K562 (cell line): ENCODE results near the gene MLLT1. TPM values are rescaled to one million over a fixed set of nuclear protein-coding genes. Genes with fewer than 3 reads are reported as not detected.

Source experiments
- ATAC-seq: fragments of 200-7000 bp; cut with Tn5 transposase; 3 replicates; pipeline ENCODE4 v1.9.1; 2020; ENCODE audit warnings: moderate library complexity
- BruUV-seq: library from RNA; stranded (reverse); fragments of 400-500 nt; replicated peaks from 2 replicates; lab custom pipeline; 2021; lab: Mats Ljungman, UMichigan
- CTCF ChIA-PET: fragments of 300-600 bp; formaldehyde crosslinking; extraction: SDS; loops from one replicate; lab custom pipeline; 2021; ENCODE audit warnings: low intra/inter-chr PET ratio; lab: Yijun Ruan, JAX
- POLR2A ChIA-PET: fragments of 300-600, 350-650 bp; sonication (Branson Sonifier 250); formaldehyde crosslinking; extraction: SDS; loops from one replicate; lab custom pipeline; 2021; ENCODE audit warnings: antibody characterized with exemption, inconsistent platforms; lab: Yijun Ruan, JAX
- DNase-seq, 4 experiments: peaks; one replicate each; pipeline versions ENCODE4 v3.0.0 to v3.0.0-alpha.2; 2011 to 2018; ENCODE audit warnings: low spot score in 3 of 4, mixed read lengths in 3 of 4; ENCODE audit errors: extremely low read depth in 1 of 4
- FAIRE-seq: peaks from 2 replicates; lab custom pipeline; 2011; peaks lifted over from hg19 to GRCh38; lab: Jason Lieb, UNC
- H2AFZ ChIP-seq: 2 replicates; pipeline ENCODE4 v1.6.0; 2011; ENCODE audit warnings: low read depth, low read length, control low read depth, inconsistent platforms
- H3K27ac ChIP-seq: fragments of 200-600 bp; 3 replicates; pipeline ENCODE4 v1.8.0; 2011; ENCODE audit warnings: low read depth, mild to moderate bottlenecking, control low read depth, inconsistent platforms, low read length, moderate library complexity, mixed read lengths; ENCODE audit errors: extremely low read depth
- H3K27me3 ChIP-seq, 2 experiments: fragments of 300-600 bp in 1 of 2; 2 replicates in 1 of 2; 3 replicates in 1 of 2; pipeline versions ENCODE4 v1.6.0 to v1.8.0; 2011; ENCODE audit warnings: inconsistent platforms in 2 of 2, low read length in 2 of 2, mild to moderate bottlenecking in 1 of 2, mixed read lengths in 1 of 2, moderate library complexity in 1 of 2; ENCODE audit not compliant: control insufficient read depth in 2 of 2, insufficient read depth in 2 of 2
- H3K36me3 ChIP-seq: fragments of 300-600 bp; 3 replicates; pipeline ENCODE4 v1.8.0; 2011; ENCODE audit warnings: mild to moderate bottlenecking, low read length, inconsistent platforms; ENCODE audit not compliant: control insufficient read depth, insufficient read depth
- H3K4me1 ChIP-seq, 2 experiments: fragments of 200-600 bp in 1 of 2; replicated peaks in 1 of 2; 2 replicates in 1 of 2; 3 replicates in 1 of 2; pipeline versions ENCODE4 v1.5.1 to v1.8.0; 2011; ENCODE audit warnings: inconsistent platforms in 2 of 2, low read length in 2 of 2, mild to moderate bottlenecking in 1 of 2, mixed read lengths in 1 of 2, moderate library complexity in 1 of 2; ENCODE audit not compliant: control insufficient read depth in 2 of 2, insufficient read depth in 2 of 2
- H3K4me2 ChIP-seq: 2 replicates; pipeline ENCODE4 v1.6.1; 2011; ENCODE audit warnings: low read length, control low read depth, inconsistent platforms, mixed read lengths; ENCODE audit not compliant: insufficient read depth
- H3K4me3 ChIP-seq: fragments of 200-600 bp; sonication (generic), shearing (Covaris generic); 2 replicates; pipeline ENCODE4 v1.5.1; 2016; ENCODE audit warnings: control low read depth, inconsistent platforms
- H3K79me2 ChIP-seq: fragments of 200-600 bp; 3 replicates; pipeline ENCODE4 v1.8.0; 2011; ENCODE audit warnings: low read length, inconsistent platforms; ENCODE audit not compliant: control insufficient read depth, insufficient read depth
- H3K9ac ChIP-seq, 2 experiments: 2 replicates each; pipeline versions ENCODE4 v1.6.0 to v1.6.1; 2011; ENCODE audit warnings: low read depth in 2 of 2, low read length in 2 of 2, control low read depth in 1 of 2, inconsistent platforms in 1 of 2, mild to moderate bottlenecking in 1 of 2, mixed read lengths in 1 of 2; ENCODE audit not compliant: insufficient read depth in 1 of 2
- H3K9me1 ChIP-seq: one replicate; pipeline ENCODE4 v1.6.0; 2011; ENCODE audit warnings: inconsistent platforms, mild to moderate bottlenecking, low read length, moderate library complexity; ENCODE audit not compliant: control insufficient read depth, insufficient read depth
- H3K9me3 ChIP-seq: replicated peaks from 2 replicates; pipeline ENCODE4 v1.5.1; 2011; ENCODE audit warnings: low read depth, low read length, inconsistent platforms; ENCODE audit not compliant: control insufficient read depth, insufficient read depth
- H4K20me1 ChIP-seq: replicated peaks from 2 replicates; pipeline ENCODE4 v1.6.1; 2011; ENCODE audit warnings: low read length, inconsistent platforms, mixed read lengths; ENCODE audit not compliant: control insufficient read depth, insufficient read depth
- BRD4 ChIP-seq: fragments of 200-600 bp; sonication (generic); IDR thresholded peaks from 2 replicates; pipeline ENCODE4 v1.6.1; 2017; ENCODE audit warnings: inconsistent platforms
- CHD1 ChIP-seq: fragments of 200-600 bp; sonication (generic); IDR thresholded peaks from one replicate; pipeline ENCODE4 v1.6.1; 2012; ENCODE audit warnings: mild to moderate bottlenecking, moderate library complexity, low read length, inconsistent platforms
- IFI16 ChIP-seq: fragments of 250-450 bp; sonication (Bioruptor Pico); IDR thresholded peaks from 2 replicates; pipeline ENCODE4 v2.1.2; 2022; ENCODE audit warnings: mild to moderate bottlenecking, inconsistent platforms
- MTA1 ChIP-seq: fragments of 450-650 bp; IDR thresholded peaks from 2 replicates; pipeline ENCODE4 v1.6.1; 2017; ENCODE audit warnings: borderline replicate concordance
- PCBP2 ChIP-seq: fragments of 200-400 bp; formaldehyde crosslinking; IDR thresholded peaks from 2 replicates; pipeline ENCODE4 v1.6.1; 2018; ENCODE audit warnings: low read length, low read depth, mild to moderate bottlenecking, moderate library complexity; ENCODE audit not compliant: poor library complexity, severe bottlenecking
- POLR2G ChIP-seq: fragments of 200-400 bp; formaldehyde crosslinking; IDR thresholded peaks from 2 replicates; pipeline ENCODE4 v1.6.1; 2017; ENCODE audit warnings: low read depth, mild to moderate bottlenecking, antibody characterized with exemption, low read length, moderate library complexity
- TEAD4 ChIP-seq, 2 experiments: sonication (generic) in 1 of 2; formaldehyde crosslinking in 1 of 2; IDR thresholded peaks; 2 replicates each; pipeline versions ENCODE4 v1.6.1 to v1.8.0; 2012 to 2022; ENCODE audit warnings: borderline replicate concordance in 1 of 2, inconsistent platforms in 1 of 2, low read length in 1 of 2, mild to moderate bottlenecking in 1 of 2, missing genetic modification reagents in 1 of 2
- ZBTB1 ChIP-seq: sonication (generic); formaldehyde crosslinking; IDR thresholded peaks from 2 replicates; pipeline ENCODE4 v1.8.1; 2023; ENCODE audit warnings: missing genetic modification reagents, low read depth, mild to moderate bottlenecking, borderline replicate concordance
- ZNF134 ChIP-seq: fragments of 250-450 bp; sonication (Bioruptor Pico); conservative IDR thresholded peaks from 2 replicates; pipeline ENCODE4 v1.4.0; 2020
- ZNF239 ChIP-seq: fragments of 250-450 bp; sonication (Bioruptor Pico); IDR thresholded peaks from 2 replicates; pipeline ENCODE4 v1.4.0; 2020; ENCODE audit warnings: mild to moderate bottlenecking
- WGBS: fragments of 100-300 bp; shearing (Covaris generic); methylation state at CpG from one replicate; pipeline ENCODE4 v1.1.6; 2016; ENCODE audit warnings: low coverage, mixed read lengths; ENCODE audit not compliant: insufficient coverage; ENCODE audit errors: missing lambda C conversion rate; 5-methylcytosine and 5-hydroxymethylcytosine counted together
- in situ Hi-C: fragments of 300-500 bp; cut with MboI; formaldehyde crosslinking; loops from 4 replicates; pipeline ENCODE4 v1.15.0; 2018; ENCODE audit warnings: inconsistent platforms, mixed read lengths
- intact Hi-C: fragments of 100-400 bp; cut with micrococcal nuclease; formaldehyde crosslinking; loops from 2 replicates; pipeline ENCODE4 v1.14.2; 2022
- polyA plus RNA-seq, 8 experiments: library from polyadenylated mRNA; depleted of rRNA in 4 of 8; stranded (reverse) in 5 of 8; unstranded in 3 of 8; fragments of >200 nt; fragmentation: Nextera tagmentation in 2 of 8; fragmentation: Illumina TruSeq in 1 of 8; extraction: Ambion mirVana in 2 of 8; extraction: Trizol in 1 of 8; gene quantifications; 2 replicates each; pipeline versions ENCODE4 v1.2.1 to v1.2.3, GENCODE V29; 2011 to 2014; ENCODE audit warnings: inconsistent platforms in 1 of 8, missing spikeins in 1 of 8
- total RNA-seq, 7 experiments: library from RNA; depleted of rRNA in 6 of 7; stranded (reverse); fragments of >200 nt in 6 of 7; fragmentation: Illumina TruSeq in 2 of 7; extraction: Trizol in 2 of 7; gene quantifications; 2 replicates each; pipeline versions ENCODE4 v1.2.1 to v1.2.3, GENCODE V29; 2011 to 2021; ENCODE audit warnings: low replicate concordance in 1 of 7
- TF ChIP-seq, protein P1 (sequence below): fragments of 250-450 bp; sonication (Bioruptor Pico); IDR thresholded peaks from 2 replicates; pipeline ENCODE4 v1.5.1; 2021; ENCODE audit warnings: mild to moderate bottlenecking
- TF ChIP-seq, protein P2 (sequence below): fragments of 250-450 bp; sonication (Bioruptor Pico); IDR thresholded peaks from 2 replicates; pipeline ENCODE4 v1.8.0; 2022; ENCODE audit warnings: moderate library complexity, mild to moderate bottlenecking, inconsistent platforms
- TF ChIP-seq, protein P3 (sequence below), 2 experiments: fragments of 450-650 bp; IDR thresholded peaks; 2 replicates each; pipeline ENCODE4 v1.6.1; 2016
- TF ChIP-seq, protein P4 (sequence below): IDR thresholded peaks from 2 replicates; pipeline ENCODE4 v1.6.1; 2014; ENCODE audit warnings: antibody characterized with exemption

Gene MLLT1
- total and polyA plus RNA-seq, 9 of the 15 experiments (the other 6 are each of a cell fraction or from before 2014, with no cell fraction given), result 0.23 to 63.5 (median 15.4) TPM

DNA sequence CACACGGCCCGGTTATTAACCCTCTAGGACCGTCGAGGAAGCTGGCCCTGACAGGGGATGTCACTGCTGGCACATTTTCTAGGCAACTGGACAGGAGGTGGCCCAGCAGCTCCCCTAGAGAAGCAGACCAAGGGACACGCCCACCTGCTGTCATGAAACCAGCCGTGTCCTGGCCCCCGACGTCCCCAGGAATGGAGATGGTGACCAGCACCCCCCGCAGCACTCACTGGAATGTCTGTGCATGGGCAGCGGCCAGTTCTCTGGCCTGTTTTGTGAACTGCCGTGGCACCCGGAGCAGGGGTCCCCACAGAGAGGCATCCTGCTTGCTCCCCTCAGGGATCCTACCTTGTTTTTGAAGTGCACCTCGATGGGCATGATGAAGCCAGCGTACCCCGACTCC is 17.9 kb downstream of the MLLT1 start:
- no peaks in the 10 kb centered on the region for H3K9me3 ChIP-seq
- no TSS peak for BruUV-seq
- H4K20me1 ChIP-seq, result no peaks in the 10 kb centered on the region
- FAIRE-seq, result no peak
- 91% methylated on average over 13 of the region's 15 CpGs for WGBS
- H3K4me3 ChIP-seq, result no peak overlapping the region
- in situ Hi-C loops, result no loop called here
- H3K4me1 ChIP-seq, result peaks cover 0 to 19% of the 10 kb centered on the region in 2 experiments; a peak in 2 of 5 replicates
- no peak overlapping the region for H2AFZ ChIP-seq
- no peaks in the 10 kb centered on the region for H3K9me1 ChIP-seq
- ChIA-PET CTCF (no interaction called here), POLR2A (interaction anchor here (1.9 kb wide), 1 partner anchor 10 kb away, joined by 6 read pairs; no protein-coding TSS in a partner anchor)
- peaks cover 73% of the 10 kb centered on the region for H3K79me2 ChIP-seq
- no peaks in the 10 kb centered on the region for H3K27me3 ChIP-seq
- DNase-seq, result no peak
- no peak for TF ChIP-seq POLR2G
- no peak for TF ChIP-seq CHD1
- no peak for TF ChIP-seq MTA1
- TF ChIP-seq PCBP2, result no peak
- TF ChIP-seq ZBTB1, result no peak
- no peak for TF ChIP-seq ZNF239 (CRISPR knock-in tag)
- no peak for TF ChIP-seq BRD4
- TF ChIP-seq, protein P1, sequence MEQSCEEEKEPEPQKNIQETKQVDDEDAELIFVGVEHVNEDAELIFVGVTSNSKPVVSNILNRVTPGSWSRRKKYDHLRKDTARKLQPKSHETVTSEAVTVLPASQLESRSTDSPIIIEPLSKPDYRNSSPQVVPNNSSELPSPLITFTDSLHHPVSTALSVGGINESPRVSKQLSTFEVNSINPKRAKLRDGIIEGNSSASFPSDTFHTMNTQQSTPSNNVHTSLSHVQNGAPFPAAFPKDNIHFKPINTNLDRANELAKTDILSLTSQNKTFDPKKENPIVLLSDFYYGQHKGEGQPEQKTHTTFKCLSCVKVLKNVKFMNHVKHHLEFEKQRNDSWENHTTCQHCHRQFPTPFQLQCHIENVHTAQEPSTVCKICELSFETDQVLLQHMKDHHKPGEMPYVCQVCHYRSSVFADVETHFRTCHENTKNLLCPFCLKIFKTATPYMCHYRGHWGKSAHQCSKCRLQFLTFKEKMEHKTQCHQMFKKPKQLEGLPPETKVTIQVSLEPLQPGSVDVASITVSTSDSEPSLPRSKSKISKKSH (CRISPR knock-in tag), result no peak
- TF ChIP-seq IFI16 (CRISPR knock-in tag), result no peak
- TF ChIP-seq TEAD4 (IDR thresholded peaks at IDR 0.05; ENCODE audit: low read length), result no peak
- TF ChIP-seq TEAD4 (CRISPR knock-in tag; IDR thresholded peaks at IDR 0.05; ENCODE audit: borderline replicate concordance), result no peak
- no peak for TF ChIP-seq ZNF134 (CRISPR knock-in tag)
- TF ChIP-seq, protein P2, sequence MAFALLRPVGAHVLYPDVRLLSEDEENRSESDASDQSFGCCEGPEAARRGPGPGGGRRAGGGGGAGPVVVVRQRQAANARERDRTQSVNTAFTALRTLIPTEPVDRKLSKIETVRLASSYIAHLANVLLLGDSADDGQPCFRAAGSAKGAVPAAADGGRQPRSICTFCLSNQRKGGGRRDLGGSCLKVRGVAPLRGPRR (CRISPR knock-in tag), result no peak
- TF ChIP-seq, protein P3, sequence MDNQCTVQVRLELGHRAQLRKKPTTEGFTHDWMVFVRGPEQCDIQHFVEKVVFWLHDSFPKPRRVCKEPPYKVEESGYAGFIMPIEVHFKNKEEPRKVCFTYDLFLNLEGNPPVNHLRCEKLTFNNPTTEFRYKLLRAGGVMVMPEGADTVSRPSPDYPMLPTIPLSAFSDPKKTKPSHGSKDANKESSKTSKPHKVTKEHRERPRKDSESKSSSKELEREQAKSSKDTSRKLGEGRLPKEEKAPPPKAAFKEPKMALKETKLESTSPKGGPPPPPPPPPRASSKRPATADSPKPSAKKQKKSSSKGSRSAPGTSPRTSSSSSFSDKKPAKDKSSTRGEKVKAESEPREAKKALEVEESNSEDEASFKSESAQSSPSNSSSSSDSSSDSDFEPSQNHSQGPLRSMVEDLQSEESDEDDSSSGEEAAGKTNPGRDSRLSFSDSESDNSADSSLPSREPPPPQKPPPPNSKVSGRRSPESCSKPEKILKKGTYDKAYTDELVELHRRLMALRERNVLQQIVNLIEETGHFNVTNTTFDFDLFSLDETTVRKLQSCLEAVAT (IDR thresholded peaks at IDR 0.05), result no peak
- TF ChIP-seq, protein P4, sequence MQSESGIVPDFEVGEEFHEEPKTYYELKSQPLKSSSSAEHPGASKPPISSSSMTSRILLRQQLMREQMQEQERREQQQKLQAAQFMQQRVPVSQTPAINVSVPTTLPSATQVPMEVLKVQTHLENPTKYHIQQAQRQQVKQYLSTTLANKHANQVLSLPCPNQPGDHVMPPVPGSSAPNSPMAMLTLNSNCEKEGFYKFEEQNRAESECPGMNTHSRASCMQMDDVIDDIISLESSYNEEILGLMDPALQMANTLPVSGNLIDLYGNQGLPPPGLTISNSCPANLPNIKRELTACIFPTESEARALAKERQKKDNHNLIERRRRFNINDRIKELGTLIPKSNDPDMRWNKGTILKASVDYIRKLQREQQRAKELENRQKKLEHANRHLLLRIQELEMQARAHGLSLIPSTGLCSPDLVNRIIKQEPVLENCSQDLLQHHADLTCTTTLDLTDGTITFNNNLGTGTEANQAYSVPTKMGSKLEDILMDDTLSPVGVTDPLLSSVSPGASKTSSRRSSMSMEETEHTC, result no peak
- intact Hi-C loops, result no loop called here
- H3K27ac ChIP-seq, result no peak overlapping the region
- H3K36me3 ChIP-seq, result peaks cover 78% of the 10 kb centered on the region
- no peak for ATAC-seq
- H3K9ac ChIP-seq, result no peak overlapping the region; a peak in 1 of 4 replicates
- no peak overlapping the region for H3K4me2 ChIP-seq
